HUES6 (cell line): Measurements from ENCODE around the gene PPL.
"Not testable (repeated sequence)": the region's sequence is repeated elsewhere in the genome, so short reads cannot be mapped to it uniquely, and the experiment has no call there.

Experiments
- H3K27ac ChIP-seq: 2 replicates; pipeline ENCODE4 v1.7.0; 2013; ENCODE audit warnings: low read depth, mild to moderate bottlenecking, low read length, inconsistent platforms
- H3K27me3 ChIP-seq: 2 replicates; pipeline ENCODE4 v1.6.1; 2013; ENCODE audit warnings: low read length; ENCODE audit not compliant: control insufficient read depth, insufficient read depth
- H3K36me3 ChIP-seq: 2 replicates; pipeline ENCODE4 v1.6.1; 2013; ENCODE audit warnings: low read length; ENCODE audit not compliant: control insufficient read depth, insufficient read depth
- H3K4me1 ChIP-seq: 2 replicates; pipeline ENCODE4 v1.6.1; 2013; ENCODE audit warnings: low read length; ENCODE audit not compliant: control insufficient read depth, insufficient read depth
- H3K4me3 ChIP-seq: 2 replicates; pipeline ENCODE4 v1.5.1; 2013; ENCODE audit warnings: low read depth, low read length
- H3K9ac ChIP-seq: one replicate; pipeline ENCODE4 v1.6.1; 2013; ENCODE audit warnings: mild to moderate bottlenecking, low read length
- H3K9me3 ChIP-seq: 2 replicates; pipeline ENCODE4 v1.6.1; 2013; ENCODE audit warnings: low read depth, low read length; ENCODE audit not compliant: control insufficient read depth, insufficient read depth

PPL gene

DNA sequence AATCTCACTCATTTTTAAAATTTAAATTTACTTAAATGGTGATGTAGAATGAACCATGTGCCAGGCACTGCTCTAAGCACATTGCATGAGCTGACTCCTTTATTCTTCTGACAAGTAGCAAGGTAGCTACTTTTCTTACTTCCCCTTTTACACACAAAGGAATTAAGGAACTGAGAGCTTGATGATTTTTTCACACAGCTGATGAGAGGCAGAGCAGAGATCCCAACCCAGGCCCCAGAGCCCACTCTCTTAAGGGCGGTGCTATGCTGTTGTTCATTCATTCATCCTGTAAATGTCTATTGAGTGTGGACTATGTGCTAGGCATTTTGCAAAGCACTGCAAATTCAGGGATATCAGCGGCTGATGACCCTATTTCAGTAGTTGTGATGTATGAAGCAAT lies 39.1 kb upstream of the PPL start:
- no peak overlapping the region for H3K9ac ChIP-seq
- H3K27me3 ChIP-seq = no peaks in the 10 kb centered on the region
- H3K9me3 ChIP-seq = no peaks in the 10 kb centered on the region
- no peak overlapping the region for H3K4me3 ChIP-seq
- no peak overlapping the region for H3K27ac ChIP-seq
- H3K4me1 ChIP-seq = no peaks in the 10 kb centered on the region
- no peaks in the 10 kb centered on the region for H3K36me3 ChIP-seq

DNA sequence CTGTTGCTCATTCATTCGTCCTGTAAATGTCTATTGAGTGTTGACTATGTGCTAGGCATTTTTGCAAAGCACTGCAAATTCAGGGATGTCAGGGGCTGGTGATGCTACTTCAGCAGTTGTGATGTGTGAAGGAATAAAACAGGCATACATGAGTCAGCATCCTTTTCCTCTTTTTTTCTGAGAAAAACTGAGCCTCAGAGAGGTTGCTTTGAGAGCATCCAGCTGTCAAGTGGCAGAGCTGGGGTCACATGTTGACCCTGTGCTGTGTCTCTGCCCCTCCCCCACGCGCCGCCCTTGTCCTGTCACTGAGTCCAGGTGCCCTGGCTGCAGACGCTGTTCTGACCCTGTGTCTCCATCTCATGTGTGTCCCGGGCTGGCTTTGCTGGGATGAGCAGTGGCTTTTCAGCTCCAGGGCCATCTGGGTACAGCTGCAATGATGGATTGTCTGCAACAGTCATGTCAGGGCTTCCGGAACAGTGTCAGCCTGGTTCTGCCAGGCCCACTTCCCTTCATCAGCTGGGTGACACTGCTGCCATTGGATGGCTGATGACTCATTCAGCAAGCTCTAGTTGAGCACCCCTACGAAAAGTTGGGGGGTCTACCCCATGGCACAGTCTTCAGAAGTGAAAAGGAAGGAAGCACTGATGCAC lies 36.1 kb upstream of the PPL start:
- H3K9me3 ChIP-seq = no peaks in the 10 kb centered on the region

GRCh38 chr16:4970010-4970409 lies 33.1 kb upstream of the PPL start:
- Histone ChIP-seq H3K9me3 (no peaks in the 10 kb centered on the region), H3K4me1 (peaks cover 24% of the 10 kb centered on the region), H3K36me3 (no peaks in the 10 kb centered on the region), H3K27me3 (no peaks in the 10 kb centered on the region), H3K27ac (no peak overlapping the region), H3K4me3 (no peak overlapping the region), H3K9ac (no peak overlapping the region)

More for the DNA sequence above, 36.1 kb upstream of the PPL start:
- Histone ChIP-seq H3K27me3 (no peaks in the 10 kb centered on the region), H3K4me1 (peaks cover 24% of the 10 kb centered on the region), H3K9ac (no peak overlapping the region), H3K4me3 (no peak overlapping the region), H3K27ac (no peak overlapping the region), H3K36me3 (no peaks in the 10 kb centered on the region)

DNA sequence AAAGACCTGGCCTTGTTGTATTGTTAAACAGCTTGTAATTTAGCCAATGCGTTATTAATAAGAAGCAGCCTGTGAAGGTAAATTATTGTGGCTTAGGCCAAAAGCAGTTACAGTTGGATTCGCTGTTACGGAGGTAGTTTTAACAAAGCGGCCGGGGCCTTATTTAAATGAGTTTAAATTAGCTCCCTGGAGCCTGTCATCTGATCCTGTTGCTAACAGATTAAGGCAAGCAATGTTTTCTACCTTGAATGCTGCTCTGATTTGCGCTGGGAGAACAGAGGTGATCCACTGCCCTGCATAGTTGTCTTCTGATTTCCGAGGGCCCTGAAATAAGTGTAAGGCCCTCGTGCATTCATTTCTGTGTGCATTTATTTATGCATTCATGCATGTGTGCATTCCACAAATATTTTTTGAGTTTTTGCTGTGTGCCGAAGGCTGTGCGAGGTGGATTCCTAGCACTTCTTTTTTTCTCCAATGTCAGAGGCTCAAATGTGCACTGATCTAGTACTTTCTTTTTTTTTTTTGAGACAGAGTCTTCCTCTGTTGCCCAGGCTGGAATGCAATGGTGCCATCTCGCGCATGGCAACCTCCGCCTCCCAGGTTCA lies 32.0 kb upstream of the PPL start:
- Histone ChIP-seq H3K27me3 (no peaks in the 10 kb centered on the region), H3K9ac (no peak overlapping the region), H3K4me1 (peaks cover 24% of the 10 kb centered on the region), H3K4me3 (peak overlapping the region; percentile 12; the same call in 1 of the 2 replicates), H3K27ac (peak overlapping the region; percentile 69; the same call in 1 of the 2 replicates), H3K9me3 (no peaks in the 10 kb centered on the region), H3K36me3 (no peaks in the 10 kb centered on the region)

DNA sequence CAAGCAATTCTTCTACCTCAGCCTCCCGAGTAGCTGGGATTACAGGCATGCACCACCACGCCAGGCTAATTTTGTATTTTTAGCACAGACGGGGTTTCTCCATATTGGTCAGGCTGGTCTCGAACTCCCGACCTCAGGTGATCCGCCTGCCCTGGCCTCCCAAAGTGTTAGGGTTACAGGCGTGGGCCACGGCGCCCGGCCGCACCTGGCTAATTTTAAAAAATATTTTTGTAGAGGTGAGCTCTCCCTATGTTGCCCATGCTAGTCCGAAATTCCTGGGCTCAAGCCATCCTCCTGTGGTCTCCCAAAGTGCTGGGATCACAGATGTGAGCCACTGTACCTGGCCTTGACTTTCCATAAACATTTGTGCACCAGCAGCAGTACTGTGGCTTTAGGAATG lies 31.3 kb upstream of the PPL start:
- Histone ChIP-seq H3K27ac (peak overlapping the region; percentile 69; the same call in 1 of the 2 replicates), H3K4me1 (peaks cover 24% of the 10 kb centered on the region), H3K4me3 (peak overlapping the region; percentile 12; the same call in 1 of the 2 replicates)
- not testable (repeated sequence) for H3K9me3 ChIP-seq, H3K36me3 ChIP-seq, H3K9ac ChIP-seq, H3K27me3 ChIP-seq

GRCh38 chr16:4966736-4967453 lies 29.9 kb upstream of the PPL start:
- H3K27me3 ChIP-seq = no peaks in the 10 kb centered on the region
- H3K9me3 ChIP-seq = no peaks in the 10 kb centered on the region
- peaks cover 24% of the 10 kb centered on the region for H3K4me1 ChIP-seq
- no peak overlapping the region for H3K27ac ChIP-seq
- no peak overlapping the region for H3K4me3 ChIP-seq
- no peak overlapping the region for H3K9ac ChIP-seq
- no peaks in the 10 kb centered on the region for H3K36me3 ChIP-seq

DNA sequence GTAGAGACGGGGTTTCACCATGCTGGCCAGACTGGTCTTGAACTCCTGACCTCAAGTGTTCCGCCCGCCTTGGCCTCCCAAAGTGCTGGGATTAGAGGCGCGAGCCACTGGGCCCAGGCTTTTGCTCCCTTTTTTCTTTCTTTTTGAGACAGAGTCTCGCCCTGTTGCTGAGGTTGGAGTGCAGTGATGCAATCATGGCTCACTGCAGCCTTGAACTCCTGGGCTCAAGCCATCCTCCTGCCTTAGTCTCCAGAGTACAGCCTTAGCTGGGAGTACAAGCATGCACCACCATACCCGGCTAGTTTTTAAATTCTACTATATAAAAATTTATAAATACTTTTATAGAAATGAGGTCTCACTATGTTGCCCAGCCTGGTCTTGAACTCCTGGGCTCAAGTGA lies 26.6 kb upstream of the PPL start:
- H3K27ac ChIP-seq, H3K9me3 ChIP-seq, H3K36me3 ChIP-seq, H3K4me1 ChIP-seq, H3K9ac ChIP-seq, H3K4me3 ChIP-seq: not testable (repeated sequence)
- peaks cover 16% of the 10 kb centered on the region; the same call in 1 of the 2 replicates for H3K27me3 ChIP-seq

- Histone ChIP-seq H3K9me3 (no peaks in the 10 kb centered on the region), H3K27me3 (peaks cover 18% of the 10 kb centered on the region; the same call in 1 of the 2 replicates), H3K9ac (no peak overlapping the region), H3K27ac (no peak overlapping the region), H3K36me3 (no peaks in the 10 kb centered on the region), H3K4me1 (peaks cover 4% of the 10 kb centered on the region; the same call in 1 of the 2 replicates), H3K4me3 (no peak overlapping the region)
Observed at GRCh38 chr16:4962716-4963115, 25.8 kb upstream of the PPL start.

GRCh38 chr16:4960579-4960978 lies 23.6 kb upstream of the PPL start:
- H3K27me3 ChIP-seq = peaks cover 18% of the 10 kb centered on the region; the same call in 1 of the 2 replicates
- H3K27ac ChIP-seq = no peak overlapping the region
- no peak overlapping the region for H3K4me3 ChIP-seq
- no peaks in the 10 kb centered on the region for H3K36me3 ChIP-seq
- H3K4me1 ChIP-seq = peaks cover 4% of the 10 kb centered on the region; the same call in 1 of the 2 replicates
- H3K9me3 ChIP-seq = no peaks in the 10 kb centered on the region
- no peak overlapping the region for H3K9ac ChIP-seq

GRCh38 chr16:4958510-4959438 lies 21.8 kb upstream of the PPL start:
- H3K9ac ChIP-seq = no peak overlapping the region
- H3K27me3 ChIP-seq = peaks cover 18% of the 10 kb centered on the region; the same call in 1 of the 2 replicates
- H3K4me1 ChIP-seq = peaks cover 4% of the 10 kb centered on the region; the same call in 1 of the 2 replicates
- no peaks in the 10 kb centered on the region for H3K36me3 ChIP-seq
- peak overlapping the region; percentile 49 for H3K4me3 ChIP-seq
- H3K27ac ChIP-seq = no peak overlapping the region
- no peaks in the 10 kb centered on the region for H3K9me3 ChIP-seq
